Fibroblast of pulmonary artery (primary cell): ENCODE data around the gene IL36B.

Experiments
- DNase-seq: peaks from one replicate; pipeline ENCODE4 v3.0.0-alpha.2; 2010; ENCODE audit warnings: low read depth
- H3K4me3 ChIP-seq: replicated peaks from 2 replicates; pipeline ENCODE4 v1.5.1; 2011; ENCODE audit warnings: low read depth, mild to moderate bottlenecking, control low read depth, low read length, moderate library complexity
- TF ChIP-seq, protein P1 (sequence below): IDR thresholded peaks from 2 replicates; pipeline ENCODE4 v1.5.1; 2011; ENCODE audit warnings: mild to moderate bottlenecking, control low read depth, low read length, inconsistent platforms; ENCODE audit errors: missing control alignments

IL36B gene

DNA sequence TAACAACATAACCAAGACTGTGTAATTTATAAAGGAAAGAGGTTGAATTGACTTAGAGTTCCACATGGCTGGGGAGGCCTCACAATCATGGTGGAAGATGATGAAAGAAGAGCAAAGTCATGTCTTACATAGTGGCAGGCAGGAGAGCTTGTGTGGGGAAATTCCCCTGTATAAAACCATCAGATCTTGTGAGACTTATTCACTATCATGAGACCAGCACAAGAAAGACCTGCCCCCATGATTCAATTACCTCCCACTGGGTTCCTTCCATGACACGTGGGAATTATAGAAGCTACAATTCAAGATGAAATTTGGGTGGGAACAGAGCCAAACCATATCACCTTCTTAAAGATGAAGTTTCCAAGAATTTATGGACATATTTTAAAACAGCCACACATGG is 3.9 kb upstream of the IL36B start:
- TF ChIP-seq, protein P1, sequence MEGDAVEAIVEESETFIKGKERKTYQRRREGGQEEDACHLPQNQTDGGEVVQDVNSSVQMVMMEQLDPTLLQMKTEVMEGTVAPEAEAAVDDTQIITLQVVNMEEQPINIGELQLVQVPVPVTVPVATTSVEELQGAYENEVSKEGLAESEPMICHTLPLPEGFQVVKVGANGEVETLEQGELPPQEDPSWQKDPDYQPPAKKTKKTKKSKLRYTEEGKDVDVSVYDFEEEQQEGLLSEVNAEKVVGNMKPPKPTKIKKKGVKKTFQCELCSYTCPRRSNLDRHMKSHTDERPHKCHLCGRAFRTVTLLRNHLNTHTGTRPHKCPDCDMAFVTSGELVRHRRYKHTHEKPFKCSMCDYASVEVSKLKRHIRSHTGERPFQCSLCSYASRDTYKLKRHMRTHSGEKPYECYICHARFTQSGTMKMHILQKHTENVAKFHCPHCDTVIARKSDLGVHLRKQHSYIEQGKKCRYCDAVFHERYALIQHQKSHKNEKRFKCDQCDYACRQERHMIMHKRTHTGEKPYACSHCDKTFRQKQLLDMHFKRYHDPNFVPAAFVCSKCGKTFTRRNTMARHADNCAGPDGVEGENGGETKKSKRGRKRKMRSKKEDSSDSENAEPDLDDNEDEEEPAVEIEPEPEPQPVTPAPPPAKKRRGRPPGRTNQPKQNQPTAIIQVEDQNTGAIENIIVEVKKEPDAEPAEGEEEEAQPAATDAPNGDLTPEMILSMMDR = no peak
- DNase-seq = no peak
- no peak overlapping the region for H3K4me3 ChIP-seq

DNA sequence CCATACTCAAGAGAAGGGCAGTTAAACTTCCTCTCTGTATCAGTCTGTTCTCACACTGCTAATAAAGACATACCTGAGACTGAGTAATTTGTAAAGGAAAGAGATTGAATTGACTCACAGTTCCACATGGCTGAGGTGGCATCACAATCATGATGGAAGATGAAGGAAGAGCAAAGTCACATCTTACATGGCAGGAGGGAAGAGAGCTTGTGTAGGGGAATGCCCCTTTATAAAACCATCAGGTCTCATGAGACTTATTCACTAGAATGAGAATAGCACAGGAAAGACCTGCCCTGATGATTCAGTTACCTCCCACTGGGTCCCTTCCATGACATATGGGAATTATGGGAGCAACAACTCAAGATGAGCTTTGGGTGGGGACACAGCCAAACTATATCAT is 1.4 kb upstream of the IL36B start:
- DNase-seq = no peak
- TF ChIP-seq, protein P1 = no peak
- no peak overlapping the region for H3K4me3 ChIP-seq

DNA sequence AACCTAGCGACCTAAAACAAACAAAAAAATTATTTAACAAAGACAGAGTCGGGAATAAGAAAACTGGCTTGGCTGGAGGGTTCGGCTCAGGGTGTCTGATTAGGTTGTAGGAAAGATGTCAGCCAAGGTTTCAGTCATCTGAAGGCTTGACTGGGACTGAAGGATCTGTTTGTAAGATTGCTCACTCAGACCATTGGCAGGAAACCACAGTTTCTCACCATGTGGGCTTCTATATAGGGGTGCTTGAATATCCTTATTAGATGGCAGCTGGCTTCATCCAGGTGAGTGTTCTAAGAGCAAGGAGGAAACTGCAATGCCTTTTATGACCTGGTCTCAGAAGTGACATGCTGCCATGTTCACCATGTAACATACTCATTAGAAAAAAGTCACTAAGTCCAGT is 999 bp upstream of the IL36B start:
- TF ChIP-seq, protein P1 = no peak
- H3K4me3 ChIP-seq = no peak overlapping the region
- DNase-seq = no peak

DNA sequence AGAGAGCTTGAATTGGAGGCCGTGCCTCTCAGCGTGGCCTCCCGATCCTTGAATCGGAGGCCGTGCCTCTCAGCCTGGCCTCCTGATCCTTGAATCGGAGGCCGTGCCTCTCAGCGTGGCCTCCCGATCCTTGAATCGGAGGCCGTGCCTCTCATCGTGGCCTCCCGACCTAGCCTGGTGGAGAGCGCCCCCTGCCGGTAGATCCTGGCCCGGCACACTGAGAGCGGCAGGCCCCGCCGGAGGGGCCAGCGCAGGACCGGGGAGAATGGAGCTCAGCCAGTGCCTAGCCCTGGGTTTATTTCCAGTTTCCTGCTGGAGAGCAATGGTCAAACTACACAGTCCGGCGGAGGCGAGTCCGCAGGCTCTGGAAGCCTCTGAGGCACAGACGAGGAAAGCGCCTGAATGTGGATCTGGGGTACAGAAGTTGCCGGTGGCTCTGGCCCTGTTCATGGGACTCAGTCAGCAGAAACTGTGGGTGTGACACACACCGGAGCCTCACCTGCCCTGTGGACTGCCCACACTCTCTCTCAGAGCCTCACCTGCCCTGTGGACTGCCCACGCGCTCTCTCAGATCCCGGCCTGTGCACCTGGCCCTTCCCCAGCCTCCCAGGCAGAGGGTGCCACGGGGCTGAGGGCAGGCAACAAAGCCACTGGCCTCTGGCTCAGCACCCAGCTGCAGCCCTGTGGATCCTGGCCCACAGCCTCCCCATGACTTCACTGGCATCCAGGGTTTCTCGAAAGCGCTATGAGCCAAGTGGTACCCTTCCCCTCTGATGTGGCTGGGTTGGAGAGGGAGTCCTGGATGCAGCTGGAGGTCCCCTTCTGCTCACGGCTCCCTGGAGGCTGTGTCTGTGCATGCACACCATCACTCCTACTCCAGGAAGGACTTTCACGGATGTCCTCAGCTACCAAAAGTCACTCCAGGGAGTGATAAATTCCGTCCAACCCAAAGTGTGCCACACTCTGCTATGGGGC is 1.5 kb downstream of the IL36B start:
- no peak overlapping the region for H3K4me3 ChIP-seq
- no peak for DNase-seq

DNA sequence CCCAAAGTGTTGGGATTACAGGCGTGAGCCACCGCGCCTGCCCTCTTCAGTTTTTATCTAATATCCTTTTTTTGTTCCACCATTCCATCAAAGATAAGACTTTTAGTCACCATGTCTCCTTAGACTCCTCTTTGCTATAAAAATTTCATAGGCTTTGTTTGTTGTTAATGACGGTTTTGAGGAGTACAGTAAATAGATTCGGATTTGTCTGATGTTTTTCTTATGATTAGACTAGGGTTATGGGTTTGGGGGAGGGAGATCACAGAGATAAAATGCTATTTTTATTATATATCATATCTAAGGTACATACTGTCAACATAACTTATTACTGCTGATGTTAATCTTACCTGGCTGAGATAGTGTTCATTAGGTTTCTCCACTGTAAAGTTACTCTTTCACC is 6.2 kb downstream of the IL36B start:
- no peak for DNase-seq
- TF ChIP-seq, protein P1 = no peak
- no peak overlapping the region for H3K4me3 ChIP-seq

More for the DNA sequence above, 1.5 kb downstream of the IL36B start:
- TF ChIP-seq, protein P1 = no peak

DNA sequence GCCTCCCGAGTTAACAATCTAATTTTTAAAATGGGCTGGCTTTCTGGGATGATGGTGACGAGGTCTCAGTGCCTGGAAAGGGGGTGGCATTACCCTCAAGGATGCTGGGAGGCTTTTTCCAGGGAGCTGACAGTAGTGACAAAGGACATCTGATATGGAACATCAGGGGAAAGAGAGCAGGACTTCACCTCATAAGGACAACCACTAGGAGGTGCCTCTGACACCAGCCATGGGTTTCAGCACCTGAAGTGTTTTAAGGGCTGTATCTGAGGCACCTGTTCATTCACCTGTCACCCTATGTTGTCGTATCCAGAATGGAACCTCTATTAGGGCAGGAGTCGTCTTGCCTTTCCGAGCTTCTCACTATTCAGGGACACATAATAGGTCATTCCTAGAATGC is 10.8 kb downstream of the IL36B start:
- TF ChIP-seq, protein P1 = peak; percentile 8
- no peak for DNase-seq
- H3K4me3 ChIP-seq = no peak overlapping the region
